ENCODE measurements around the gene GJC3. TPM values are rescaled to one million over a fixed set of nuclear protein-coding genes. Genes with fewer than 3 reads are reported as not detected.
"Not testable (repeated sequence)": the region's sequence is repeated elsewhere in the genome, so short reads cannot be mapped to it uniquely, and the experiment has no call there.

Gene GJC3
- total RNA-seq, 1 donor from 2014 or later = 0.43 TPM

GRCh38 chr7:99953649-99954048, 24.2 kb upstream of the GJC3 start:
- H3K27ac Mint-ChIP-seq = no peak overlapping the region
- peaks cover 23% of the 10 kb centered on the region for H3K27me3 Mint-ChIP-seq
- H3K9me3 Mint-ChIP-seq (ENCODE audit: low read depth) = peaks cover 8% of the 10 kb centered on the region
- TF ChIP-seq CTCF (IDR thresholded peaks at IDR 0.05; ENCODE audit: unreplicated experiment) = no peak
- DNase-seq (ENCODE audit: low spot score, unreplicated experiment) = no peak
- H3K4me1 Mint-ChIP-seq (ENCODE audit: low read depth) = no peaks in the 10 kb centered on the region
- H3K4me3 Mint-ChIP-seq (ENCODE audit: low read depth) = no peak overlapping the region
- no peaks in the 10 kb centered on the region for H3K36me3 Mint-ChIP-seq (ENCODE audit: insufficient read depth)

GRCh38 chr7:99952649-99953048, 23.2 kb upstream of the GJC3 start:
- H3K36me3 Mint-ChIP-seq (ENCODE audit: insufficient read depth); H3K9me3 Mint-ChIP-seq (ENCODE audit: low read depth); H3K4me3 Mint-ChIP-seq (ENCODE audit: low read depth); H3K4me1 Mint-ChIP-seq (ENCODE audit: low read depth); DNase-seq (ENCODE audit: low spot score, unreplicated experiment); H3K27ac Mint-ChIP-seq: not testable (repeated sequence)
- H3K27me3 Mint-ChIP-seq = peaks cover 21% of the 10 kb centered on the region

- peaks cover 16% of the 10 kb centered on the region for H3K27me3 Mint-ChIP-seq
- H3K9me3 Mint-ChIP-seq (ENCODE audit: low read depth); H3K4me3 Mint-ChIP-seq (ENCODE audit: low read depth); DNase-seq (ENCODE audit: low spot score, unreplicated experiment); H3K36me3 Mint-ChIP-seq (ENCODE audit: insufficient read depth); H3K27ac Mint-ChIP-seq; H3K4me1 Mint-ChIP-seq (ENCODE audit: low read depth): not testable (repeated sequence)
Observed at GRCh38 chr7:99950819-99951218, 21.4 kb upstream of the GJC3 start.

GRCh38 chr7:99949645-99950228, 20.3 kb upstream of the GJC3 start:
- H3K4me3 Mint-ChIP-seq (ENCODE audit: low read depth) = no peak overlapping the region
- peaks cover 8% of the 10 kb centered on the region for H3K9me3 Mint-ChIP-seq (ENCODE audit: low read depth)
- no peak overlapping the region for H3K27ac Mint-ChIP-seq
- TF ChIP-seq CTCF (IDR thresholded peaks at IDR 0.05; ENCODE audit: unreplicated experiment) = no peak
- no peak for DNase-seq (ENCODE audit: low spot score, unreplicated experiment)
- H3K27me3 Mint-ChIP-seq = peaks cover 8% of the 10 kb centered on the region
- H3K36me3 Mint-ChIP-seq (ENCODE audit: insufficient read depth) = no peaks in the 10 kb centered on the region
- no peaks in the 10 kb centered on the region for H3K4me1 Mint-ChIP-seq (ENCODE audit: low read depth)

GRCh38 chr7:99947608-99948007, 18.2 kb upstream of the GJC3 start:
- peaks cover 8% of the 10 kb centered on the region for H3K9me3 Mint-ChIP-seq (ENCODE audit: low read depth)
- H3K36me3 Mint-ChIP-seq (ENCODE audit: insufficient read depth) = no peaks in the 10 kb centered on the region
- no peak overlapping the region for H3K27ac Mint-ChIP-seq
- H3K4me1 Mint-ChIP-seq (ENCODE audit: low read depth) = peaks cover 11% of the 10 kb centered on the region
- H3K27me3 Mint-ChIP-seq = peaks cover 4% of the 10 kb centered on the region
- TF ChIP-seq CTCF (IDR thresholded peaks at IDR 0.05; ENCODE audit: unreplicated experiment) = no peak
- no peak overlapping the region for H3K4me3 Mint-ChIP-seq (ENCODE audit: low read depth)
- no peak for DNase-seq (ENCODE audit: low spot score, unreplicated experiment)

GRCh38 chr7:99944497-99945070, 15.2 kb upstream of the GJC3 start:
- Mint-ChIP-seq H3K4me1 (ENCODE audit: low read depth) (peaks cover 11% of the 10 kb centered on the region), H3K36me3 (ENCODE audit: insufficient read depth) (no peaks in the 10 kb centered on the region), H3K27ac (no peak overlapping the region)

More at GRCh38 chr7:99944497-99945070, 15.2 kb upstream of the GJC3 start:
- no peak for TF ChIP-seq CTCF (IDR thresholded peaks at IDR 0.05; ENCODE audit: unreplicated experiment)
- peaks cover under 1% of the 10 kb centered on the region for H3K9me3 Mint-ChIP-seq (ENCODE audit: low read depth)
- DNase-seq (ENCODE audit: low spot score, unreplicated experiment) = no peak
- H3K27me3 Mint-ChIP-seq = peaks cover 4% of the 10 kb centered on the region
- no peak overlapping the region for H3K4me3 Mint-ChIP-seq (ENCODE audit: low read depth)
